Sigmoid colon (tissue), 4 donors: ENCODE results near the gene NFX1.

Experiments used
- CTCF ChIP-seq, 4 experiments: fragments of 450-650 bp in 3 of 4; fragments of 200-600 bp in 1 of 4; IDR thresholded peaks; one replicate each; pipeline ENCODE4 v1.5.1; 2016 to 2019; ENCODE audit warnings: antibody characterized with exemption in 4 of 4, mild to moderate bottlenecking in 3 of 4, moderate library complexity in 2 of 4
- POLR2A ChIP-seq, 2 donors: fragments of 450-650 bp; IDR thresholded peaks; one replicate each; pipeline ENCODE4 v1.6.1; 2016; ENCODE audit warnings: antibody characterized with exemption in 2 of 2, mild to moderate bottlenecking in 2 of 2, moderate library complexity in 2 of 2
- POLR2AphosphoS5 ChIP-seq, 4 donors: sonication (generic); formaldehyde crosslinking; IDR thresholded peaks; one replicate each; pipeline ENCODE4 v1.6.1; 2017; ENCODE audit warnings: antibody characterized with exemption in 4 of 4

- TF ChIP-seq CTCF (IDR thresholded peaks at IDR 0.05) (no peak), POLR2A (IDR thresholded peaks at IDR 0.05) (no peak), POLR2AphosphoS5 (IDR thresholded peaks at IDR 0.05) (no peak)
Observed at GRCh38 chr9:33241298-33241697, 49.0 kb upstream of the NFX1 start.
